ENCODE measurements around the gene LCN10. TPM values are rescaled to one million over a fixed set of nuclear protein-coding genes. Genes with fewer than 3 reads are reported as not detected.
A peak's percentile ranks its signal among the peaks of the same experiment; 100 is the strongest.
"Not testable (repeated sequence)": the region's sequence is repeated elsewhere in the genome, so short reads cannot be mapped to it uniquely, and the experiment has no call there.

LCN10 gene
- total RNA-seq, 4 donors from 2014 or later, result 7.0 to 12.6 (median 9.8) TPM

GRCh38 chr9:136712690-136713544 is 29.8 kb downstream of the LCN10 start:
- peaks cover 0 to 30% (median 6%) of the 10 kb centered on the region in 4 donors for H3K27me3 ChIP-seq

GRCh38 chr9:136711751-136712689 is 30.7 kb downstream of the LCN10 start, which contains the start of gene DIPK1B:
Gene DIPK1B (plus strand): TSS chr9:136712572. CDS start chr9:136712666, 94 bp downstream.
- Histone ChIP-seq H3K36me3 (no peaks in the 10 kb centered on the region), H3K27me3 (peaks cover 0 to 30% (median 6%) of the 10 kb centered on the region in 4 donors), H3K4me1 (peaks cover 37 to 40% (median 38%) of the 10 kb centered on the region in 4 donors), H3K4me3 (peak within 1 kb of the TSS; percentile 56 to 68 (median 64)), H3K9me3 (no peaks in the 10 kb centered on the region), H3K27ac (replicated peaks in 1 of 4) (peak within 1 kb of the TSS; percentile 66 to 77 (median 70))
- intact Hi-C loops (cut with DNase I), result no loop called here
- TF ChIP-seq CTCF (IDR thresholded peaks at IDR 0.05) (no peak), EP300 (IDR thresholded peaks at IDR 0.05) (no peak), POLR2AphosphoS5 (IDR thresholded peaks at IDR 0.05) (no peak), POLR2A (IDR thresholded peaks at IDR 0.05; ENCODE audit: low read depth) (no peak)
- no peak for DNase-seq (ENCODE audit: extremely low spot score)
- WGBS, result 3% methylated on average over 8 of the region's 119 CpGs

More at GRCh38 chr9:136712690-136713544, 29.8 kb downstream of the LCN10 start:
- Histone ChIP-seq H3K27ac (replicated peaks in 1 of 4) (peak overlapping the region; percentile 66 to 77 (median 70)), H3K9me3 (no peaks in the 10 kb centered on the region), H3K4me3 (peak overlapping the region; percentile 56 to 68 (median 64)), H3K36me3 (no peaks in the 10 kb centered on the region), H3K4me1 (peaks cover 37 to 40% (median 38%) of the 10 kb centered on the region in 4 donors)
- TF ChIP-seq POLR2A (IDR thresholded peaks at IDR 0.05; ENCODE audit: low read depth), result no peak
- no peak for TF ChIP-seq EP300 (IDR thresholded peaks at IDR 0.05)
- no peak for TF ChIP-seq CTCF (IDR thresholded peaks at IDR 0.05)
- intact Hi-C loops (cut with DNase I), result no loop called here
- no peak for DNase-seq (ENCODE audit: extremely low spot score)
- WGBS, result 22% methylated on average over 14 of the region's 56 CpGs

- H3K9me3 ChIP-seq; H3K27ac ChIP-seq (replicated peaks in 1 of 4); intact Hi-C loops (cut with DNase I); DNase-seq (ENCODE audit: extremely low spot score); H3K36me3 ChIP-seq; H3K4me3 ChIP-seq: not testable (repeated sequence)
- H3K4me1 ChIP-seq, result peaks cover 37 to 40% (median 38%) of the 10 kb centered on the region in 4 donors
- H3K27me3 ChIP-seq, result peaks cover 0 to 30% (median 6%) of the 10 kb centered on the region in 4 donors
- WGBS, result 24% methylated on average over 4 of the region's 4 CpGs
Observed at GRCh38 chr9:136711219-136711648, 31.5 kb downstream of the LCN10 start.

- Histone ChIP-seq H3K4me3 (no peak overlapping the region), H3K4me1 (peaks cover 36 to 38% (median 37%) of the 10 kb centered on the region in 4 donors), H3K27ac (replicated peaks in 1 of 4) (no peak overlapping the region), H3K27me3 (peaks cover 0 to 30% (median 6%) of the 10 kb centered on the region in 4 donors), H3K9me3 (no peaks in the 10 kb centered on the region), H3K36me3 (no peaks in the 10 kb centered on the region)
- TF ChIP-seq CTCF (IDR thresholded peaks at IDR 0.05), result no peak
- 89% methylated on average over 7 of the region's 7 CpGs for WGBS
- no peak for DNase-seq (ENCODE audit: extremely low spot score)
- intact Hi-C loops (cut with DNase I), result no loop called here
Observed at GRCh38 chr9:136710543-136710942, 32.2 kb downstream of the LCN10 start.

Data from esophagus muscularis mucosa (tissue), 4 donors.